GM21360 (cell line): ENCODE data around the gene ZFP36L1.
"Not testable (repeated sequence)": the region's sequence is repeated elsewhere in the genome, so short reads cannot be mapped to it uniquely, and the experiment has no call there.

ENCODE experiments used
- ATAC-seq: cut with Tn5 transposase; IDR thresholded peaks from one replicate; pipeline ENCODE4 v1.9.1; 2021; ENCODE audit warnings: mild to moderate bottlenecking, moderate library complexity; ENCODE audit not compliant: unreplicated experiment

ZFP36L1 gene

DNA sequence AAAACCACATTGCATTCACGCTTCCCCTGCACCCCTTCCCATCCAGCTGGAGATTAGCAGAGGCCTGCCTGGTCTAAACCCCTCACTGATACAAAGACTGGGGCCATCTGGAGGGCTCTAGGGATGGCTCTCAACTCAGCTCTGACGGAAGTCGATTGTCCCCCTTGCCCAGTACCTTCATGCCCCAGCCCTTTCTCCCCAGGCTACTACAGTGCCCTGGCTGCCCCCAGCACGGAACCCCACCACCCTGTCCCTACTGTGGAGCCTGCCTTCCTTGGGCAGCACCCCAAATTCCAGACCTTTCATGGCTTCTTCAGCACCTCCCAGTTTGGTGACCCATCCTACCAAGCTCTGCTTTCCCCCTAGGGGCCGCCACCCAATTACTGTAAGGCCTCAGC, 25.6 kb downstream of the ZFP36L1 start:
- no peak for ATAC-seq

DNA sequence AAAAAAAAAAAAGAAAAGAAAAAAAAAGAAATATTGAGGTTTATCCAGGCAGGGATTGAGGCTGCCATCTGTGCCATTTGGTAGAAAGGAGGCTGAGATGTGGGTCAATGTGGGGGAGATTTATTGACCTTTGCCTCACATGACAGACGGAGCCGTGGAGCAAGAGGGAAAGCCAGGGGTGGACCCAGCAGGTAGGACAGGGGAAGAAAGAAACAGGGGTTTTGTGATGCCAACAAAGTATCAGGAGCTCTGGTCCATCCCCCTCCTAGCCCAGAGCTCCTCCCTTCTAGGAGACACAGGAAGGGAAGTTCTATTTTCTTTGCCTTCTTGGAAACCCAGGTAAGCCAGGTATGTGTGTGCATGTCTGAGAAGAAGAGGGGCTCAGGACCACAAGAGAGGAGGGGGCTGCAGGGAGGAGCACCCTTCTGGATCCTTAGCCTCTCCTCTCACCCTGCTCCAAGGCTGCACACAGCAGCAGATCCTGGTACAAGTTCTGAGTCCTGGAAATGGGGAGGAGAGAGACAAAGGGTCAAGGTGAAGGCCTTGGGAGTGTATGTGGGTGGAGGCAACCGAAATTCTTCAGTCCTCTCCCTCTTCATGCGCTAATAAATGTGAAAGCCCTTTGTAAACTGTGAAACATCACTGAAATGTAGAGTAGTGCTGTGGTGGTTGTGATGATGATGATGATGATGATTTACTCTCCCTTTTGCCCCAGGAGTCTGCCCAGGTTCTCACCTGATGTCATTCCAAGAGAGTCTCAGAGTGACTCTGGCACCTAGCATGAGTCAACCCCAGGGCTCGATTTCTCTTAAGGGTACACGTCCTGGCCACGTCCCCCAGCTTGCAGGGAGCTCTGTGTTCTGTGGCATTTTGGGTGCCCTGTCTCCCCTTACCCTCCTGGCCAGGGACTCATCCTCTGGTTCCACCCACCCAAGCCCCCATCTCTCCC, 26.3 kb downstream of the ZFP36L1 start:
- ATAC-seq: no peak

DNA sequence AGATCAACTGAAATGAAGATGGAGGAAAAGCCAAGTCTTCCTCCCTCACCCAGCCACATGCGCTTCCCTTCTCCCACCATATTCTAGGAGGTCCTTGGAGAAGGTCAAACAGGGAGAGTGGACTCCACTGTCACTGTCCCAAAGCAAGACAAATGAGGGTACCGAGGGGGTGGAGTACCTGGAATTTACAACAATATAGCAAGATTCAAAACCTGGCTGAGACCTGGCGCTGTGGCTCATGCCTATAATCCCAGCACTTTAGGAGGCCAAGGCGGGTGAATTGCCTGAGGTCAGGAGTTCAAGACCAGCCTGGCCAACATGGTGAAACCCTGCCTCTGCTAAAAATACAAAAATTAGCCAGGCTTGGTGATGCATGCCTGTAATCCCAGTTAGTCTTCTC, 29.0 kb downstream of the ZFP36L1 start:
- not testable (repeated sequence) for ATAC-seq

- no peak for ATAC-seq
These were observed 29.7 kb downstream of the ZFP36L1 start for GRCh38 chr14:68762953-68763764.

GRCh38 chr14:68761391-68761790, 31.5 kb downstream of the ZFP36L1 start:
- no peak for ATAC-seq

DNA sequence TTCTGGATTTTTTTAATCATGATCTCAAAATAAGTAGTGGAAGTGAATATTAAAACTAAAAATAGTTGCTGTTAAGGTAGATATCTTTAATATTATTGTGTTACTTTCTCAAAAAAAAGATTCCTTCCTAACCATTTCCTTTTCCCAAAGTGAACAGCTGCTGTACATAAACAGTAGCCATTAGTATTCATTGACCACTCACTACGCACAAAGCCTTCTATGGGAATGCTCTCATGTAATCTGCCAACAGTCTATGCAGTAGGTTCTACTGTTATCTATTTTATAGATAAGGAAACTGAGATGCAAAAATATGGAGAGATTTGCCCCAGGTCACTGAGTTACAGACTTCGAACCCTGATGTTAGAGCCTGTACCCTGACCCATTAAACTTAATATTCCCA, 32.1 kb downstream of the ZFP36L1 start:
- ATAC-seq: no peak

- ATAC-seq: no peak
These were observed 32.9 kb downstream of the ZFP36L1 start for GRCh38 chr14:68759937-68760336.

DNA sequence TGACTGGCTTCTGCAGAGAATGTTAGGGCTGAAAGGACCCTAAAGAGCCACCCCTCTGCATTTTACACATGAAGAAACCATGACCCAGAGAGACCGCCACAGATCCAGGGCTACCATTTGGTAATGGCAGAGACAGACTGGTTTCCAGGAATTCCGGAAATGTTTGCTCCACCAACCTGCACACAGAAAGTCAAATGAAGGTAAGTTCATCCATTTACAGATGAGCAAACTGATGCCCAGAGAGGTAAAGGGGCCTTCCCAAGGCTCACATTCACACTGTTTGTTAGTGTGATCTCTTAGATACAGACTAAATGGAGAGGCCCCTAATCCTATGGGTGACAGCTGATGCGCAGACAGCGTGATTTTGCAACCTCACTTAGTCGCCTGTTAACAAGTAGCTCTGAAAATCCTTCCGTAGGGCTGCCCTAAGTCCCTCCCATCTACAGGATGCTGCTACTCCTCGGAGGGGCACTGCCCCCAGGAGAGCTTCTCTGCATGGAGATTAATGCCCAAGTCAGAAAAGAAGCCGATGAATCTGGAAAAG, 33.8 kb downstream of the ZFP36L1 start:
- no peak for ATAC-seq

- ATAC-seq: no peak
These were observed 34.6 kb downstream of the ZFP36L1 start for GRCh38 chr14:68758301-68758700.

DNA sequence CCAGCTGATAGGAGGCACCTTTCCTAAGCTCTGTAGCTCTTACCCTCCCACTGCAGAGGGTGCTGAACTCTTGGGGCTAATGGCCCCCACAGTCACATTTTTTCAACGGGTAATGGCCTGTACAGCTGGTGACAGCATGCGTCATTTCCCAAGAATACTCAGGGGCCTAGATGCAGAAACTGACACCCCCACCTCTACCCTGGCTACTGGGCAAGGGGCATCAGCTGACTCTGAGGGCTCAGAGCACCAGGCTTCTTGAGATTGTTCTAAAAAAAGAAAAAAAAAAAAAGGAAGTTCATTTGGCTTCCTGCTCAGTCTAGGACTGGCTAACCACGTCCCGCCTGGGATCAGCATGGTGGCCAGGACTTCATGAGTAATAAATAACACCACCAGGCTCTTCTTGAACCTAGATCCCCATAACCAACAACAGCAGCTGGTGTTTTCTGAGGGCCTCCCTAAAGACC, 35.2 kb downstream of the ZFP36L1 start:
- no peak for ATAC-seq

GRCh38 chr14:68756734-68757133, 36.1 kb downstream of the ZFP36L1 start:
- no peak for ATAC-seq

DNA sequence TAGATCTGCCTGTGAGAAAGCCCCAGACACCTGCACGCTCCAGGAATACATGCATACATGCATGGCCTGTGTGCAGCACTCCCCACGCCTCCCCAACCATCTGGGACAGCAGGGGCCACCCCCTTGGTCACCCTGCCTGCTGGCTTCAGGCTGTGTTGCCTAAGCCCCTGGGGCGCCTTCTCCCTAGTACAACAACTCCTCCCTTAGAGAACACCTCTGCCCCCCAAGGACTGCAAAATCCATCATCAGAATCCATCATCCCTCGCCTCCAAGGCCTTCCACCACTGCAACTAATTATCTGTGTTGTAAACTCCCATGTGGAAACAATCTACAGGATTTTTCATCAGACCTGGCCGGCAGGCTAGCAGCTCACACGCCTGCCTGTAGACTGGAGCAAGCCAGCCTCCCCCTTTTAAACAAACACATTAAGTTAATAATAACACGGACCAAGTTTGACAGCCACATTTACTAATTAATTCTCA, 36.8 kb downstream of the ZFP36L1 start:
- no peak for ATAC-seq

- no peak for ATAC-seq
These were observed 37.9 kb downstream of the ZFP36L1 start for GRCh38 chr14:68755016-68755353.

DNA sequence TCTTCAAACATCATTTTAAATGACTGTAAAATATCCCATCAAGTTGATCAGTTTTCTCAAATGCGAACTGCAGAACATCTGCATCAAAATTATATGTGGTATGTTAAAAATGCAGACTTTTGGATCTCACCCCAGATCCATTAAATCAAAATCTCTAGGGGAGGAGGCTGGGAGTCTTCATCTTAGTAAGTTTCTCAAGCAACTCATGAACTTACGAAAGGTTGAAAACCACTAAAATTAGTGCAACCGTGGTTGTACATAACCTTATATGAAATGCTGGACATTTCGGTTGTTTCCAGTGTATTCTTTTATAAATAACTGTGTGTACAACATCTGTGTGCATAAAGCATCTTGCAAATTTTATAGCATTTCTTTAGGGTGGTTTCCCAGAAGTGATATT, 39.2 kb downstream of the ZFP36L1 start:
- ATAC-seq: no peak

- ATAC-seq: no peak
These were observed 40.4 kb downstream of the ZFP36L1 start for GRCh38 chr14:68752271-68753006.

DNA sequence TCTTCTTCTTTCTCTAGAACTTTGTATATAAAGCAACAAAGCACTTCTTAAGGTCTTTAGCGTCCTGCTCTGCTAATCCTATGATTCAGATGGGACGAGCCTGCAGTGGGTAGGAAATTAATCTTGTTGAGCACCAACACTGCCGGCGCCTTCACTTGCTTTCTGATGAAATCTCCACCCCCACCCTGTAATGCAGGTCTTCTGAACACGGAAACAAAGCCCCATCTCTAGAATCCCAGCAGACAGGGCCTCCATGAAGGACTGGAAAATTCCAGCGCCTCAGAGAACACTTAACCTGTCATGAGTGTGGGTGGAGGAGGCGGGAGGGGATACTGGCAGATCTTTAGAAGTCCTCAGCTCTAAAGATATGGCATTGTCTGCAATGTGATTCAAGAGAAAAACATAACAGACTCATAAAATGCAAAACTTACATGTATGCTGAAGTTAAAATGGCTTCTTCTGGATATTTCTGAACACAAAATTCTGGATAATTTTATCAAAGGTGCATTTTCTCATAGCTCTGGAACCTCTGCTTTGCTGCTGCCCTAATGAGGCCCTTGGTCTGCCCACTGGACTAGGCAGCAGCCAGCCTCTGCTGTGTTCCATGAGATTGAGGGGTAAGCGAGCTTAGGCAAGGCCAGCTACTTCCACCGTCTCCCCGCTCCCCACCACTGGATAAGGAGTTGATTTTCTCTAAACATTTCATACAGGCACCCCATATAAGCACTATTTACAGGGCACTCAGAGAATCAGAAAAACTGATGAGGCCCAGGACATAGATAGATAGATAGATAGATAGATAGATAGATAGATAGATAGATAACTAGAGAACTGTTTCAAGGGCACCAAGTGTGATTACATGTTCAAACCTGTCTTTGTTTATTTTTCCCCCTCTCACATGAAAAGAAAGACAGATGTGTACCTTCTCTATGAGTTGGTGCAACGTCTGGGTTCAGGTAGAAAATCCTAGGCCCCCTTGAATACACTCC, 43.1 kb downstream of the ZFP36L1 start:
- ATAC-seq: no peak

DNA sequence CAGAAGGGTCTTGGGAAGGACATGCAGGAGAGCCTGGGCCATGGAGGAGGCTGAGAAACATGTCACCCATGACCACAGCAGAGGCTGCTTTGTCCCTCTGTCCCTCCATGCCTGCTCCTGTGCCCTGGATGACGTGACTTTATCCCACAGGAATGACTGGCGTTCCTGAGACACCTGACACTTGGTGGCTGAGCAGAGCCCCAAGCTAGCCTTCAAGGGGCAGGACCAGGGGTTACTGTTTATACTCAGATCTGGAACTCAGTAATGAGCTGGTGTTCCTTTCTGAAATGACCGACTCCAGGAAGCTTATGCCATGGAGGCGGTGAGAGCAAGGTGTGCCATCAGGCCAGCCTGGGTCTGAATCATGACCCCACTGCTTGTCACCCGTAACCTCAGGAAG, 44.2 kb downstream of the ZFP36L1 start:
- no peak for ATAC-seq

GRCh38 chr14:68748260-68748659, 44.6 kb downstream of the ZFP36L1 start:
- ATAC-seq: no peak

- no peak for ATAC-seq
These were observed 45.5 kb downstream of the ZFP36L1 start for GRCh38 chr14:68747393-68747792.

DNA sequence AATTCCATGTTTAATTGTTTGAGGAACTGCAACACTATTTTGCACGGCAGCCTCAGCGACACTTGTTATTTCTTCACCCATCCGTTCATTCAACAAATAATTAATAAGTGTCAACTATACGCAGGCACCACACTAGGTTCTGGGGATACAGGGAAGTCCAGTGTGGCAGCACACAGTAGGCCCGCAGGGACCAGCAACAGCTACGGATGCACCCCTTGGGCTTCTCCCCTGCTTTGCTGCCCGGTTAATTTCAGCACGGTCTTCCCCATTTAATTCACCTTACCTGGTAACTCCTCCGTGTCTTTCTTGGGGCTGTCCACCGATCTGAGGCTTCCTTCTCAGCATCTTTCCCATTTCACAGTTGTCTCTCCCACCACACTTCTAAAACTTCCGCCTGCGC, 48.3 kb downstream of the ZFP36L1 start:
- no peak for ATAC-seq
